B cell (primary cell): ENCODE data around the gene CPLX1. TPM values are rescaled to one million over a fixed set of nuclear protein-coding genes. Genes with fewer than 3 reads are reported as not detected.

Experiments
- ATAC-seq: fragments of 200-7000 bp; cut with Tn5 transposase; one replicate; pipeline ENCODE4 v1.10.0; 2021; ENCODE audit warnings: low read depth, mild to moderate bottlenecking, moderate number of reproducible peaks, moderate library complexity
- CTCF ChIA-PET: fragments of 350-600 bp; sonication (Branson Sonifier 250); formaldehyde crosslinking; loops from one replicate; lab custom pipeline; 2021; ENCODE audit warnings: antibody characterized with exemption, inconsistent platforms; lab: Charles Lee
- POLR2A ChIA-PET: fragments of 350-600 bp; sonication (Branson Sonifier 250); formaldehyde crosslinking; loops from one replicate; lab custom pipeline; 2021; ENCODE audit warnings: antibody characterized with exemption; lab: Charles Lee
- DNase-seq: peaks from one replicate; pipeline ENCODE4 v3.0.0; 2013
- H2AFZ ChIP-seq: 2 replicates; pipeline ENCODE4 v1.6.1; 2012; ENCODE audit warnings: mild to moderate bottlenecking, low read depth, low read length; ENCODE audit not compliant: insufficient read depth, poor library complexity, severe bottlenecking
- H3K27ac ChIP-seq, 2 donors: 1 replicate in 1 of 2; 2 replicates in 1 of 2; pipeline ENCODE4 v1.5.1; 2012 to 2013; ENCODE audit warnings: low read length in 2 of 2, mild to moderate bottlenecking in 2 of 2, moderate library complexity in 1 of 2
- H3K27me3 ChIP-seq, 4 experiments: fragments of 200-600 bp in 1 of 4; sonication (generic) in 1 of 4; replicated peaks in 1 of 4; 1 replicate in 2 of 4; 2 replicates in 2 of 4; pipeline versions ENCODE4 v1.6.1 to v1.7.0; 2013 to 2016; ENCODE audit warnings: low read length in 3 of 4, mild to moderate bottlenecking in 2 of 4, mixed read lengths in 1 of 4, moderate library complexity in 1 of 4; ENCODE audit not compliant: insufficient read depth in 4 of 4, control insufficient read depth in 3 of 4; ENCODE audit errors: control extremely low read depth in 1 of 4
- H3K36me3 ChIP-seq, 2 experiments: replicated peaks in 1 of 2; 1 replicate in 1 of 2; 2 replicates in 1 of 2; pipeline versions ENCODE4 v1.6.1 to v1.7.1; 2013; ENCODE audit warnings: low read length in 1 of 2; ENCODE audit not compliant: insufficient read depth in 2 of 2, control insufficient read depth in 1 of 2; ENCODE audit errors: control extremely low read depth in 1 of 2, extremely low read depth in 1 of 2
- H3K4me1 ChIP-seq, 2 donors: fragments of 200-600 bp in 1 of 2; sonication (generic) in 1 of 2; 1 replicate in 1 of 2; 2 replicates in 1 of 2; pipeline versions ENCODE4 v1.5.1 to v1.6.1; 2013 to 2017; ENCODE audit warnings: low read length in 2 of 2; ENCODE audit not compliant: control insufficient read depth in 2 of 2, insufficient read depth in 2 of 2
- H3K4me2 ChIP-seq: replicated peaks from 2 replicates; pipeline ENCODE3; 2012; ENCODE audit warnings: mild to moderate bottlenecking, low read depth, low read length; ENCODE audit not compliant: poor library complexity, severe bottlenecking
- H3K4me3 ChIP-seq, 5 experiments: fragments of 200-600 bp in 1 of 5; sonication (generic) in 1 of 5; 1 replicate in 3 of 5; 2 replicates in 2 of 5; pipeline versions ENCODE4 v1.5.1 to v1.7.0; 2011 to 2016; ENCODE audit warnings: low read length in 4 of 5, mild to moderate bottlenecking in 4 of 5, low read depth in 2 of 5, control low read depth in 1 of 5, moderate library complexity in 1 of 5; ENCODE audit not compliant: insufficient read depth in 1 of 5; ENCODE audit errors: control extremely low read depth in 1 of 5, extremely low read depth in 1 of 5
- H3K79me2 ChIP-seq: fragments of 200-600 bp; sonication (generic); one replicate; pipeline ENCODE4 v1.6.0; 2016; ENCODE audit warnings: low read length; ENCODE audit not compliant: control insufficient read depth, insufficient read depth
- H3K9ac ChIP-seq: fragments of 200-600 bp; sonication (generic); 2 replicates; pipeline ENCODE4 v1.6.1; 2017; ENCODE audit warnings: mild to moderate bottlenecking, low read length, moderate library complexity
- H3K9me3 ChIP-seq, 3 donors: one replicate each; pipeline versions ENCODE4 v1.6.1 to v1.7.1; 2013; ENCODE audit warnings: low read length in 2 of 3; ENCODE audit not compliant: control insufficient read depth in 2 of 3, insufficient read depth in 1 of 3; ENCODE audit errors: control extremely low read depth in 1 of 3
- H4K20me1 ChIP-seq: 2 replicates; pipeline ENCODE4 v1.6.0; 2012; ENCODE audit warnings: mild to moderate bottlenecking, low read length; ENCODE audit not compliant: insufficient read depth, control insufficient read depth, poor library complexity, severe bottlenecking
- H3K27ac Mint-ChIP-seq: one replicate; pipeline ENCODE4 v1.8.0; 2021; ENCODE audit warnings: mixed read lengths
- H3K27me3 Mint-ChIP-seq: one replicate; pipeline ENCODE4 v1.8.0; 2021; ENCODE audit warnings: mixed read lengths
- H3K4me1 Mint-ChIP-seq: one replicate; pipeline ENCODE4 v1.8.0; 2021; ENCODE audit warnings: mixed read lengths
- H3K4me3 Mint-ChIP-seq: one replicate; pipeline ENCODE4 v1.8.0; 2021; ENCODE audit warnings: mixed read lengths
- H3K9me3 Mint-ChIP-seq: one replicate; pipeline ENCODE4 v1.8.0; 2022; ENCODE audit warnings: mixed read lengths; ENCODE audit not compliant: insufficient read depth
- CTCF ChIP-seq: fragments of 200-600 bp; IDR thresholded peaks from one replicate; pipeline ENCODE4 v1.8.0; 2022; ENCODE audit warnings: antibody characterized with exemption, mild to moderate bottlenecking
- EZH2 ChIP-seq: IDR thresholded peaks from 2 replicates; pipeline ENCODE4 v1.6.1; 2012; ENCODE audit warnings: borderline replicate concordance, low read depth, mild to moderate bottlenecking, moderate library complexity, low read length; ENCODE audit not compliant: insufficient read depth, poor library complexity, severe bottlenecking
- WGBS: methylation state at CpG from one replicate; pipeline ENCODE4 v1.1.5; 2013; ENCODE audit warnings: missing lambda C conversion rate; ENCODE audit not compliant: insufficient coverage; 5-methylcytosine and 5-hydroxymethylcytosine counted together
- intact Hi-C: fragments of 100-400 bp; cut with micrococcal nuclease; formaldehyde crosslinking; loops from one replicate; pipeline ENCODE4 v1.10.0; 2022
- polyA plus RNA-seq: library from polyadenylated mRNA; depleted of rRNA; stranded (reverse); fragments of >200 nt; gene quantifications from 2 replicates; pipeline ENCODE4 v1.2.3, GENCODE V29; 2012
- total RNA-seq, 2 donors: library from RNA; stranded (reverse); fragments of 120-200 nt in 1 of 2; gene quantifications; 1 replicate in 1 of 2; 2 replicates in 1 of 2; pipeline versions ENCODE4 v1.2.3 to v1.2.4, GENCODE V29; 2013 to 2022

CPLX1 gene
- total and polyA plus RNA-seq, 2 donors (not counting 1 experiment from before 2014, with no cell fraction given), result not detected

GRCh38 chr4:764405-765169 lies 61.3 kb downstream of the CPLX1 start:
- Histone ChIP-seq H3K27me3 (no peaks in the 10 kb centered on the region), H4K20me1 (peaks cover 86% of the 10 kb centered on the region), H3K4me3 (no peak overlapping the region), H3K27ac (no peak overlapping the region), H3K79me2 (peaks cover 44% of the 10 kb centered on the region), H3K4me1 (no peaks in the 10 kb centered on the region), H3K9me3 (peaks cover 0 to 5% (median 0%) of the 10 kb centered on the region in 3 donors), H2AFZ (no peak overlapping the region), H3K36me3 (peaks cover 0 to 65% of the 10 kb centered on the region in 2 experiments), H3K4me2 (no peak overlapping the region), H3K9ac (no peak overlapping the region)
- POLR2A ChIA-PET, result no interaction called here
- DNase-seq (no peak), ATAC-seq (no peak)
- peaks cover 6% of the 10 kb centered on the region for H3K4me1 Mint-ChIP-seq
- no peak overlapping the region for H3K27ac Mint-ChIP-seq
- TF ChIP-seq EZH2 (no peak), CTCF (no peak)
- no peak overlapping the region for H3K4me3 Mint-ChIP-seq
- WGBS, result 94% methylated on average over 9 of the region's 16 CpGs
- H3K9me3 Mint-ChIP-seq, result no peaks in the 10 kb centered on the region
- no peaks in the 10 kb centered on the region for H3K27me3 Mint-ChIP-seq
- CTCF ChIA-PET, result interaction anchor here (0.9 kb wide), 1 partner anchor 223 kb away, joined by 3 read pairs; the partner anchor contains the start of gene IDUA
- intact Hi-C loops, result no loop called here

- Mint-ChIP-seq H3K4me3 (no peak overlapping the region), H3K27ac (no peak overlapping the region), H3K4me1 (peaks cover 5% of the 10 kb centered on the region), H3K9me3 (no peaks in the 10 kb centered on the region), H3K27me3 (no peaks in the 10 kb centered on the region)
- H3K27ac ChIP-seq, result no peak overlapping the region
- H3K36me3 ChIP-seq, result peaks cover 0 to 59% of the 10 kb centered on the region in 2 experiments
- H3K4me2 ChIP-seq, result no peak overlapping the region
- peaks cover 0 to 5% (median 0%) of the 10 kb centered on the region in 3 donors for H3K9me3 ChIP-seq
- DNase-seq (no peak), ATAC-seq (no peak)
- intact Hi-C loops, result no loop called here
- TF ChIP-seq CTCF (no peak), EZH2 (no peak)
- H3K4me1 ChIP-seq, result no peaks in the 10 kb centered on the region
- ChIA-PET POLR2A (no interaction called here), CTCF (interaction anchor here (1.4 kb wide), 1 partner anchor 223 kb away, joined by 3 read pairs; the partner anchor contains the start of gene IDUA)
- peaks cover 80% of the 10 kb centered on the region for H4K20me1 ChIP-seq
- no peak overlapping the region for H3K9ac ChIP-seq
- 98% methylated on average over 5 of the region's 11 CpGs for WGBS
- peaks cover 37% of the 10 kb centered on the region for H3K79me2 ChIP-seq
- H2AFZ ChIP-seq, result no peak overlapping the region
- H3K27me3 ChIP-seq, result no peaks in the 10 kb centered on the region
- H3K4me3 ChIP-seq, result no peak overlapping the region
These were observed 62.0 kb downstream of the CPLX1 start for GRCh38 chr4:763922-764321.
